ENCODE measurements around the gene SNX3.

The SNX3 gene

DNA sequence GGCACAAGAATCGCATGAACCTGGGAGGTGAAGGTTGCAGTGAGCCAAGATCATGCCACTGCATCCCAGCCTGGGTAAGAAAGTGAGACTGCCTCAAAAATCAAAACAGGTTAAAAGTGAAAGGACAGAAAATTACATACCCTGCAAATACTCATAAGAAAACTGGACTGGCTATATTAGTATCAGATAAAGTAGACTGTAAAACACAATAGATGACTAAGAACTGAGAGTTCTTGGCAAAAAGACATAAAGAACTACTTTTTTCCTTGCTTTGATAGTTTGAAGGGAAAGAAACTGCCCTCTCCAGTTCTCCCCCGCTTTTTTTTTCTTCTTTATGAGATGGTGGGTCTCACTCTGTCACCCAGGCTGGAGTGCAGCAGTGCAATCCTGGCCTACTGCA is 17.0 kb downstream of the SNX3 start:
- no peak overlapping the region for H3K4me3 ChIP-seq (ENCODE audit: low read depth, low read length)
- TF ChIP-seq CTCF (IDR thresholded peaks at IDR 0.05; ENCODE audit: low read depth, low read length) = no peak

DNA sequence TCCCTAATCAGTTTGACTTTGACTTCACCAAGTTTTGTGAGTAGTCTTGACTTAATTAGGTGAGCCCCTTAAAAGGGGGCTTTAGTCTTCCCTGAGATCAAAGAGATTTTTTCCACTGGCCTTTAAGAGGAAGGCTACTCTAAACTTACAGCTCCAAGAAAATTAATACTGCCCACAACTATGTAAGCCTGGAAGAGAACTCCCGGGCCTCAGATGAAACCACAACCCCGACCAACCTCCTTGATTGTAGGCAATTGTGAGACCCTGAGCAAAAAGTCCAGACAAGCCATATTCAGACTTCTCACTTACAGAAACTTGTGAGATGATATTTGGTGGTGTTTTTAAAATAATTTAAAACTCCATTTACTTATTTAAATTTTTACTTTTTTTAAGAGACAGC is 18.1 kb downstream of the SNX3 start:
- H3K4me3 ChIP-seq (ENCODE audit: low read depth, low read length) = no peak overlapping the region
- TF ChIP-seq CTCF (IDR thresholded peaks at IDR 0.05; ENCODE audit: low read depth, low read length) = no peak

DNA sequence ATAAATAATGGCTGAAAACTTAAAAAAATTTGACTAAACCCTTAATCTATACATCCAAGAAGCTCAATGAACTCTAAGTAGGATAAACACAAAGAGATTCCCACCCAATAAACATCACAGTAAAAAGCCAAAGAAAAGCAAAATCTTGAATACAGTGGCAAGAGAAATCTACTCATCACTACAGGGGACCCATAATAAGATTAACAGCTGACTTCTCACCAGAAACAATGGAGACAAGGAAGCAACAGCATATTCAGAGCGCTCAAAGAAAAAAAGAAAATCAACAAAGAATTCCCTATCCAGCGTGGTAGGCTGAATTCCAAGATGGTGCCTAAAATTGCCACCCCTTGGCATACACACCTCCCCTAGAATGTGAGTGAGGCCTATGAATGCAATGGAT is 18.6 kb downstream of the SNX3 start:
- TF ChIP-seq CTCF (IDR thresholded peaks at IDR 0.05; ENCODE audit: low read depth, low read length) = no peak

DNA sequence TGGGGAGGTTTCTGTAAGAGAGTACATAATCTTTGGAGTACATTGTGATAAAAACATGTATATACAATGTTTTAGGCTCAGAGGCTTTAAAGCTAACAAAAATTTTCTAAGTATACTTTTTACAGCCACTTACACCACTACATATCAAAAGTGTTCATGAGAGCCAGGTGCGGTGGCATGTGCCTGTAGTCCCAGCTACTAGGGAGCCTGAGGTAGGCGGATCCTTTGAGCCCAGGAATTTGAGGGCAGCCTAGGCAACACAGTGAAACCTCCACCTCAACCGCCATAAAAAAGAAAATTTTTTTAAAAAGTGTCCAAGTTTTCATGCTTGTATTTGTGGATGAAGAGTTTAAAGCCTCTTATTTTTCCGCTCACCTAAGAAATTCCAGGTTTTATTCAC is 22.5 kb downstream of the SNX3 start:
- no peak overlapping the region for H3K4me3 ChIP-seq (ENCODE audit: low read depth, low read length)
- TF ChIP-seq CTCF (IDR thresholded peaks at IDR 0.05; ENCODE audit: low read depth, low read length) = no peak

More for the DNA sequence above, 18.6 kb downstream of the SNX3 start:
- no peak overlapping the region for H3K4me3 ChIP-seq (ENCODE audit: low read depth, low read length)

DNA sequence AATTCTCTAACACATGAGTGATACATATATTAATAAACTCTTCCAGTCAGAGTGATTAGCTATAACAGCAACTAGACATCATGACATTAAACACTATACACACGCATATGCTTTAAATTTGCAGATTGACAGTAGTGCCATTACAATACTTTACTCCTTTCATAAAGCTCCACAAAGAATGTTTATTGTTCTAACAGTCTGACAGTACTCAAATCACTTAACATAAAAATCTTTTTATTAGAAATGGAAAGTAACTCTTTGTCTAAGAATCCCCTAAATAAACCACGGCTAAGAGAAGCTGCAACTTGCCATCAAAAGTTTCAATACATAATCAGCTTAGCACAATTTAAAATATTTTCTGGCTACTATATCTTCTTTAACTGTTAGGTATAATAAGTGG is 24.0 kb downstream of the SNX3 start:
- no peak for TF ChIP-seq CTCF (IDR thresholded peaks at IDR 0.05; ENCODE audit: low read depth, low read length)
- H3K4me3 ChIP-seq (ENCODE audit: low read depth, low read length) = no peak overlapping the region

DNA sequence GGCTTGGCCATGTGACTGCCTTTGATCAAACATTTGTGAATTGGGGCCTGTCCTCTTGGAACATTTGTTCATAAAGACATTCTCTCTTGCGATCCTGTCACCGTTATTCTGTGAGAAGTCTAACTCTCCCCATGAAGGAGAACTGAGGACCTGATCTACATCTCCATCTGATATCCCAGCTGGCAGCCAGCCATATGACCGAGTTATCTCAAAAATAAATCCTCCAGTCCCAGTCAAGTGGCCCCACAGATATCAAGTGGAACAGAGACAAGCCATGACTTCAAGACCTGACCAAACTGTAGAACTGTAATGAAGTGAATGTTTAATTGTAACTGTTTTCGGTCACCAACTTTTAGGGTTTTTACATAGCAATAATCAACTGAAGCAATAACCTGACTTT is 25.7 kb downstream of the SNX3 start:
- H3K4me3 ChIP-seq (ENCODE audit: low read depth, low read length) = no peak overlapping the region
- no peak for TF ChIP-seq CTCF (IDR thresholded peaks at IDR 0.05; ENCODE audit: low read depth, low read length)

DNA sequence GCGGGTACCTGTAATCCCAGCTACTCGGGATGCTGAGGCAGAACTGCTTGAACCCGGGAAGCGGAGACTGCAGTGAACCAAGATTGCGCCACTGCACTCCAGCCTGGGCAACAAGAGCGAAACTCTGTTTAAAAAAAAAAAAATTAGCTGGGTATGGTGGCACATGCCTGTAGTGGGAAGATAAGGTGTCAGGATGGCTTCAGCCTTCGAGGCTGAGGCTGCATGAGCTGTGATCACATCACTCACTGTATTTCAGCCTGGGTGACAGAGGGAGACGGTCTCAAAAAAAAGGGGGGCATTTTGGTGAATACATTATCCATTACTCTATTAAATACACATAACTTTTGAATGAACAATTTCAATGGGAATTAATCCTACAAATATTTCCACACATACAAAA is 32.4 kb downstream of the SNX3 start:
- no peak for TF ChIP-seq CTCF (IDR thresholded peaks at IDR 0.05; ENCODE audit: low read depth, low read length)
- no peak overlapping the region for H3K4me3 ChIP-seq (ENCODE audit: low read depth, low read length)

Data from WI38 (cell line).